Smooth muscle cell (in vitro differentiated cells): ENCODE results near the gene SHISA6. TPM values are rescaled to one million over a fixed set of nuclear protein-coding genes. Genes with fewer than 3 reads are reported as not detected.
A peak's percentile ranks its signal among the peaks of the same experiment; 100 is the strongest.

Source experiments
- DNase-seq: peaks from one replicate; lab custom pipeline; 2025; ENCODE audit not compliant: unreplicated experiment; lab: John Stamatoyannopoulos, UW
- H2AFZ ChIP-seq: fragments of 200-600 bp; sonication (generic); 2 replicates; pipeline ENCODE4 v1.6.0; 2016; ENCODE audit warnings: antibody characterized with exemption, low read depth, mild to moderate bottlenecking
- H3F3A ChIP-seq: fragments of 200-600 bp; sonication (generic); 2 replicates; pipeline ENCODE4 v1.6.0; 2017; ENCODE audit warnings: antibody characterized with exemption, low read depth
- H3K27ac ChIP-seq: fragments of 200-600 bp; sonication (generic); 2 replicates; pipeline ENCODE4 v1.5.1; 2016; ENCODE audit warnings: low read depth, mild to moderate bottlenecking
- H3K27me3 ChIP-seq: fragments of 200-600 bp; sonication (generic); 2 replicates; pipeline ENCODE4 v1.6.1; 2016; ENCODE audit warnings: low read depth, mild to moderate bottlenecking
- H3K36me3 ChIP-seq: fragments of 200-600 bp; sonication (generic); 2 replicates; pipeline ENCODE4 v1.5.1; 2016; ENCODE audit warnings: low read depth
- H3K4me1 ChIP-seq: fragments of 200-600 bp; sonication (generic); 2 replicates; pipeline ENCODE4 v1.5.1; 2016; ENCODE audit warnings: low read depth
- H3K4me2 ChIP-seq: fragments of 200-600 bp; sonication (generic); 2 replicates; pipeline ENCODE4 v1.6.0; 2016; ENCODE audit warnings: mild to moderate bottlenecking
- H3K4me3 ChIP-seq: fragments of 200-600 bp; sonication (generic); 2 replicates; pipeline ENCODE4 v1.5.1; 2016; ENCODE audit warnings: mild to moderate bottlenecking
- H3K79me2 ChIP-seq: fragments of 200-600 bp; sonication (generic); 2 replicates; pipeline ENCODE4 v1.6.0; 2016; ENCODE audit warnings: low read depth, mild to moderate bottlenecking
- H3K9ac ChIP-seq: fragments of 200-600 bp; sonication (generic); 2 replicates; pipeline ENCODE4 v1.6.0; 2016; ENCODE audit warnings: low read depth
- H3K9me3 ChIP-seq: fragments of 200-600 bp; sonication (generic); replicated peaks from 2 replicates; pipeline ENCODE4 v1.5.1; 2016; ENCODE audit warnings: low read depth
- H4K20me1 ChIP-seq: fragments of 200-600 bp; sonication (generic); 2 replicates; pipeline ENCODE4 v1.6.0; 2016; ENCODE audit warnings: low read depth
- WGBS: methylation state at CpG from one replicate; pipeline ENCODE4 v1.1.7; 2016; ENCODE audit warnings: low lambda C conversion rate; 5-methylcytosine and 5-hydroxymethylcytosine counted together
- polyA plus RNA-seq: library from polyadenylated mRNA; unstranded; fragments of >200 nt; fragmentation: Nextera tagmentation; extraction: Ambion mirVana; gene quantifications from 2 replicates; pipeline ENCODE4 v1.2.1, GENCODE V29; 2016
- total RNA-seq: library from RNA; depleted of rRNA; stranded (reverse); fragments of >200 nt; gene quantifications from 2 replicates; pipeline ENCODE4 v1.2.3, GENCODE V29; 2014
- TF ChIP-seq, protein P1 (sequence below): fragments of 200-600 bp; sonication (generic); IDR thresholded peaks from 2 replicates; pipeline ENCODE4 v1.5.1; 2017; ENCODE audit warnings: borderline replicate concordance, mild to moderate bottlenecking, antibody characterized with exemption; ENCODE audit not compliant: insufficient read depth, poor library complexity, severe bottlenecking

The SHISA6 gene
- total and polyA plus RNA-seq, 2 experiments from 2014 or later, result 0.04 to 0.35 TPM

DNA sequence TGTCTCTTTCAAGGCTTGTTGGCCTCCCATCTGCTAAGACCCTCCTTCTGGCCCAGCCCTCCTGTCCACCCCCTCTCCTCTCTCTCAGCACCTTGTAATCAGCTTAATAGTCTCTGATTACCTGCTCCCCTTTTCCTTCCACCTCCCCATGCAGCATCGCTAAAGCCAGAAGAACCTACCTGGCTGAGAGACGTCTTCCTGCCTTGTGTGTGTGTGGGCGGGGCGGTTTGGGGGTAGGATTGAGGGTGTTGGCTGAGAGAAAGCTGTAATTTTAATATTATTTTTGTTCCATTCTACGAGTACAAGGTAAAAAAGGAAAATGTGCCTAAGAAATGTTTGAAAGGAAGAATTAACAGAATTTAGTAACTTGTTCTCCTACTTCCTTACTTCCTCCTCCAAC, 360.6 kb downstream of the SHISA6 start:
- H2AFZ ChIP-seq, result no peak overlapping the region
- H3K4me3 ChIP-seq, result no peak overlapping the region
- H3K79me2 ChIP-seq, result no peaks in the 10 kb centered on the region
- DNase-seq, result no peak
- TF ChIP-seq, protein P1, sequence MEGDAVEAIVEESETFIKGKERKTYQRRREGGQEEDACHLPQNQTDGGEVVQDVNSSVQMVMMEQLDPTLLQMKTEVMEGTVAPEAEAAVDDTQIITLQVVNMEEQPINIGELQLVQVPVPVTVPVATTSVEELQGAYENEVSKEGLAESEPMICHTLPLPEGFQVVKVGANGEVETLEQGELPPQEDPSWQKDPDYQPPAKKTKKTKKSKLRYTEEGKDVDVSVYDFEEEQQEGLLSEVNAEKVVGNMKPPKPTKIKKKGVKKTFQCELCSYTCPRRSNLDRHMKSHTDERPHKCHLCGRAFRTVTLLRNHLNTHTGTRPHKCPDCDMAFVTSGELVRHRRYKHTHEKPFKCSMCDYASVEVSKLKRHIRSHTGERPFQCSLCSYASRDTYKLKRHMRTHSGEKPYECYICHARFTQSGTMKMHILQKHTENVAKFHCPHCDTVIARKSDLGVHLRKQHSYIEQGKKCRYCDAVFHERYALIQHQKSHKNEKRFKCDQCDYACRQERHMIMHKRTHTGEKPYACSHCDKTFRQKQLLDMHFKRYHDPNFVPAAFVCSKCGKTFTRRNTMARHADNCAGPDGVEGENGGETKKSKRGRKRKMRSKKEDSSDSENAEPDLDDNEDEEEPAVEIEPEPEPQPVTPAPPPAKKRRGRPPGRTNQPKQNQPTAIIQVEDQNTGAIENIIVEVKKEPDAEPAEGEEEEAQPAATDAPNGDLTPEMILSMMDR, result no peak
- H3K9ac ChIP-seq, result no peak overlapping the region
- H3F3A ChIP-seq, result no peaks in the 10 kb centered on the region
- H3K27me3 ChIP-seq, result no peaks in the 10 kb centered on the region
- no peak overlapping the region for H3K4me2 ChIP-seq
- 80% methylated on average over 5 of the region's 5 CpGs for WGBS
- no peak overlapping the region for H3K27ac ChIP-seq
- H3K9me3 ChIP-seq, result no peaks in the 10 kb centered on the region
- no peaks in the 10 kb centered on the region for H3K36me3 ChIP-seq
- H4K20me1 ChIP-seq, result no peaks in the 10 kb centered on the region
- H3K4me1 ChIP-seq, result no peaks in the 10 kb centered on the region

DNA sequence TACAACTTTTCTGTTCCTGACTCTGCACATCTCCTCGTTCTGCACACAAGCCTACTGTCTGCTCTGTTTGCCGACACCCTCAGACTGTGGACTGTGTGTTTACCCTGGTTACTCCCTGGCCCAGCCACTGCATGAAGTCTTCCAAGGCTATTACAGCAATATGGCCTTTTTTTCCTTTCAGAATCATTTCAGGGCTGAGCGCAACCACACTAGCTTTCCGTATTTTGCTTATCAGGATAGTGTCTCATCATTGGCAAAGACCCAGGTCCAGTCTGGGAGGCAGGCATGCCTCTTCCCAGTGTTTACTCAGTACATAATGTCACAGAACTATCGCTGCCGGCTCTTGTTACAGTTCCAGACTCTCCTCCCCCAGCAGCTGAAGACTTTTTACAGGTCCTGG, 367.4 kb downstream of the SHISA6 start:
- Histone ChIP-seq H2AFZ (peak overlapping the region; percentile 25), H3K36me3 (no peaks in the 10 kb centered on the region), H3K4me1 (peaks cover 11% of the 10 kb centered on the region), H3K27ac (peak overlapping the region; percentile 63), H3K27me3 (no peaks in the 10 kb centered on the region), H3K79me2 (no peaks in the 10 kb centered on the region), H3K4me2 (peak overlapping the region; percentile 50), H3F3A (no peaks in the 10 kb centered on the region), H4K20me1 (no peaks in the 10 kb centered on the region), H3K4me3 (peak overlapping the region; percentile 8), H3K9ac (no peak overlapping the region), H3K9me3 (no peaks in the 10 kb centered on the region)
- 15% methylated on average over 6 of the region's 6 CpGs for WGBS
- TF ChIP-seq, protein P1, result no peak
- peak; percentile 14 for DNase-seq

DNA sequence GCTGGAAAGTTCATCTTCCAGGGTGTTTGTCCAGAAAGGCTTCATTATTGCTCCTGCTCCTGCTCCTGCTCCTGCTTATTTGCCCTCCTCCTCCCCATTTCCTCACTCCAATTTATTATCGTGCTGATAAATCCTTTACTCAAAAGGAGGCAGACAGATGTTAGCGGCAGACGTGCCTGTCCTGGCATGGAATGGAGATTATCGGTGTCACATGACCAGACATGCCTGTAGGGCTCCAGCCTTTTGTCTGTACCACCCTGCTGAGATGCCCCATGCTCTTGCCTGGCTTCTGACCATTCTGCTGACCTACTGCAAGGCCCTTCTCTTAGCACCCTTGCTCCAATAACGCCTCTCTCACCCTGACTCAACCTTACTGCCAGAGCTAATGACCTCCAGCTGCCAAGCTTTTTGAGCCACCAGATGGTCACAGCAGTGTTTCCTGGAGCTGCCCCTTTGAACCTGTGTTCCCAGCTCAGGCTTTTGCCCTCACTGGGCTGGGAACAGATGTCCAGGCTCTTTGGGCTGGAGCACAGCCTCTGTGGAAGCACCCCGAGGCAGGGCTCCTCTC, 370.1 kb downstream of the SHISA6 start:
- peaks cover 11% of the 10 kb centered on the region for H3K4me1 ChIP-seq
- H3K79me2 ChIP-seq, result no peaks in the 10 kb centered on the region
- no peaks in the 10 kb centered on the region for H3K27me3 ChIP-seq
- no peaks in the 10 kb centered on the region for H4K20me1 ChIP-seq
- H3K4me2 ChIP-seq, result no peak overlapping the region
- no peaks in the 10 kb centered on the region for H3K9me3 ChIP-seq
- no peaks in the 10 kb centered on the region for H3F3A ChIP-seq
- TF ChIP-seq, protein P1, result no peak
- H2AFZ ChIP-seq, result no peak overlapping the region
- no peak for DNase-seq
- no peaks in the 10 kb centered on the region for H3K36me3 ChIP-seq
- WGBS, result 67% methylated on average over 6 of the region's 6 CpGs
- no peak overlapping the region for H3K4me3 ChIP-seq
- H3K9ac ChIP-seq, result no peak overlapping the region
- no peak overlapping the region for H3K27ac ChIP-seq

GRCh38 chr17:11612956-11613355, 371.9 kb downstream of the SHISA6 start:
- Histone ChIP-seq H3K27me3 (no peaks in the 10 kb centered on the region), H2AFZ (no peak overlapping the region), H3K36me3 (no peaks in the 10 kb centered on the region), H3K4me3 (no peak overlapping the region), H4K20me1 (no peaks in the 10 kb centered on the region), H3K9me3 (no peaks in the 10 kb centered on the region), H3K79me2 (no peaks in the 10 kb centered on the region), H3K27ac (no peak overlapping the region), H3F3A (no peaks in the 10 kb centered on the region), H3K4me1 (peaks cover 11% of the 10 kb centered on the region), H3K9ac (no peak overlapping the region), H3K4me2 (no peak overlapping the region)
- DNase-seq, result no peak
- 75% methylated on average over 2 of the region's 2 CpGs for WGBS
- TF ChIP-seq, protein P1, result no peak
